Keratinocyte (primary cell): ENCODE results near the gene B3GNT3. TPM values are rescaled to one million over a fixed set of nuclear protein-coding genes. Genes with fewer than 3 reads are reported as not detected.

Experiments used
- DNase-seq: peaks from one replicate; pipeline ENCODE4 v3.0.0-alpha.2; 2011; ENCODE audit warnings: low read depth, missing footprints, low spot score
- FAIRE-seq: peaks from 2 replicates; lab custom pipeline; 2011; peaks lifted over from hg19 to GRCh38; lab: Jason Lieb, UNC
- H2AFZ ChIP-seq: 2 replicates; pipeline ENCODE4 v1.6.0; 2012; ENCODE audit warnings: low read length, control low read depth, inconsistent platforms; ENCODE audit not compliant: control insufficient read depth
- H3K27ac ChIP-seq: 2 replicates; pipeline ENCODE4 v1.5.1; 2011; ENCODE audit warnings: low read length; ENCODE audit not compliant: control insufficient read depth, insufficient read depth
- H3K27me3 ChIP-seq: 3 replicates; pipeline ENCODE4 v1.6.0; 2011; ENCODE audit warnings: low read length; ENCODE audit not compliant: control insufficient read depth, insufficient read depth; ENCODE audit errors: extremely low read depth
- H3K36me3 ChIP-seq, 2 experiments: 2 replicates in 1 of 2; 3 replicates in 1 of 2; pipeline ENCODE4 v1.5.1; 2011; ENCODE audit warnings: low read length in 2 of 2, mild to moderate bottlenecking in 1 of 2; ENCODE audit not compliant: control insufficient read depth in 2 of 2, insufficient read depth in 2 of 2; ENCODE audit errors: extremely low read depth in 1 of 2
- H3K4me1 ChIP-seq: 3 replicates; pipeline ENCODE4 v1.5.1; 2011; ENCODE audit warnings: low read length; ENCODE audit not compliant: control insufficient read depth, insufficient read depth; ENCODE audit errors: extremely low read depth
- H3K4me2 ChIP-seq: 3 replicates; pipeline ENCODE4 v1.6.0; 2011; ENCODE audit warnings: low read depth, low read length; ENCODE audit not compliant: control insufficient read depth, insufficient read depth; ENCODE audit errors: extremely low read depth
- H3K4me3 ChIP-seq, 3 experiments: fragments of 200-600 bp in 1 of 3; sonication (generic) in 1 of 3; 2 replicates in 2 of 3; 3 replicates in 1 of 3; pipeline ENCODE4 v1.5.1; 2011 to 2016; ENCODE audit warnings: low read length in 3 of 3, mild to moderate bottlenecking in 3 of 3, control low read depth in 2 of 3, inconsistent platforms in 1 of 3, low read depth in 1 of 3, mixed read lengths in 1 of 3, mixed run types in 1 of 3, moderate library complexity in 1 of 3; ENCODE audit not compliant: control insufficient read depth in 2 of 3, insufficient read depth in 2 of 3; ENCODE audit errors: extremely low read depth in 1 of 3
- H3K79me2 ChIP-seq: 2 replicates; pipeline ENCODE4 v1.6.0; 2012; ENCODE audit warnings: low read length; ENCODE audit not compliant: control insufficient read depth, insufficient read depth
- H3K9ac ChIP-seq: 3 replicates; pipeline ENCODE4 v1.6.0; 2011; ENCODE audit warnings: low read length; ENCODE audit not compliant: control insufficient read depth, insufficient read depth; ENCODE audit errors: extremely low read depth
- H3K9me1 ChIP-seq: 3 replicates; pipeline ENCODE4 v1.6.0; 2011; ENCODE audit warnings: low read length; ENCODE audit not compliant: control insufficient read depth, insufficient read depth; ENCODE audit errors: extremely low read depth
- H3K9me3 ChIP-seq: 2 replicates; pipeline ENCODE4 v1.5.1; 2012; ENCODE audit warnings: low read depth, low read length; ENCODE audit not compliant: control insufficient read depth
- H4K20me1 ChIP-seq: 3 replicates; pipeline ENCODE4 v1.6.0; 2011; ENCODE audit warnings: low read length; ENCODE audit not compliant: control insufficient read depth, insufficient read depth; ENCODE audit errors: extremely low read depth
- CTCF ChIP-seq, 3 experiments: IDR thresholded peaks in 1 of 3; conservative IDR thresholded peaks in 1 of 3; optimal IDR thresholded peaks in 1 of 3; 2 replicates in 2 of 3; 3 replicates in 1 of 3; pipeline versions ENCODE3 to v1.5.1; 2011; ENCODE audit warnings: low read length in 3 of 3, mild to moderate bottlenecking in 3 of 3, moderate library complexity in 2 of 3, control low read depth in 1 of 3, inconsistent platforms in 1 of 3; ENCODE audit not compliant: insufficient read depth in 2 of 3; ENCODE audit errors: extremely low read depth in 1 of 3
- EZH2 ChIP-seq: IDR thresholded peaks from one replicate; pipeline ENCODE4 v1.6.1; 2012; ENCODE audit warnings: inconsistent platforms, mild to moderate bottlenecking, low read length, moderate library complexity
- dilution Hi-C: fragments of 300-500 bp; cut with MboI; formaldehyde crosslinking; loops from one replicate; pipeline ENCODE4 v1.7.0; 2020; ENCODE audit warnings: low sequenced_read_pairs; ENCODE audit not compliant: extremely low pct_ligation_motif_present
- polyA plus RNA-seq, 5 experiments: library from polyadenylated mRNA; depleted of rRNA in 3 of 5; stranded (reverse) in 3 of 5; stranded (forward) in 1 of 5; unstranded in 1 of 5; fragments of >200 nt; gene quantifications; 1 replicate in 1 of 5; 2 replicates in 3 of 5; 3 replicates in 1 of 5; pipeline versions ENCODE4 v1.2.1 to v1.2.3, GENCODE V29; 2011 to 2012; ENCODE audit warnings: missing spikeins in 2 of 5, low read depth in 1 of 5, low replicate concordance in 1 of 5

B3GNT3 gene
- polyA plus RNA-seq, 1 donor (not counting 4 experiments of a cell fraction or from before 2014, with no cell fraction given): 4.4 TPM

GRCh38 chr19:17754634-17755442 lies 40.1 kb upstream of the B3GNT3 start:
- no peaks in the 10 kb centered on the region for H3K9me1 ChIP-seq
- no peak overlapping the region for H2AFZ ChIP-seq
- TF ChIP-seq CTCF (optimal IDR thresholded peaks at IDR 0.05 in 1 of 3, IDR thresholded peaks at IDR 0.05 in 1 of 3, conservative IDR thresholded peaks at IDR 0.05 in 1 of 3; ENCODE audit: extremely low read depth in 1 of 3, insufficient read depth in 2 of 3, low read length in 3 of 3) (no peak), EZH2 (no peak)
- no peak overlapping the region for H3K27ac ChIP-seq
- no peaks in the 10 kb centered on the region for H3K79me2 ChIP-seq
- H4K20me1 ChIP-seq: no peaks in the 10 kb centered on the region
- H3K4me2 ChIP-seq: no peak overlapping the region
- H3K27me3 ChIP-seq: peaks cover 12% of the 10 kb centered on the region
- no peak for DNase-seq
- no peak overlapping the region for H3K4me3 ChIP-seq
- H3K9me3 ChIP-seq: no peaks in the 10 kb centered on the region
- FAIRE-seq: no peak
- dilution Hi-C loops: no loop called here
- H3K4me1 ChIP-seq: peaks cover 12% of the 10 kb centered on the region
- H3K36me3 ChIP-seq: no peaks in the 10 kb centered on the region
- no peak overlapping the region for H3K9ac ChIP-seq

- H3K9me1 ChIP-seq: no peaks in the 10 kb centered on the region
- FAIRE-seq: no peak
- no peaks in the 10 kb centered on the region for H3K9me3 ChIP-seq
- H3K4me3 ChIP-seq: no peak overlapping the region
- no peak overlapping the region for H3K9ac ChIP-seq
- H2AFZ ChIP-seq: no peak overlapping the region
- H3K4me1 ChIP-seq: peaks cover 12% of the 10 kb centered on the region
- DNase-seq: no peak
- no peaks in the 10 kb centered on the region for H3K36me3 ChIP-seq
- no peaks in the 10 kb centered on the region for H4K20me1 ChIP-seq
- H3K27ac ChIP-seq: no peak overlapping the region
- dilution Hi-C loops: no loop called here
- no peak overlapping the region for H3K4me2 ChIP-seq
- H3K27me3 ChIP-seq: peaks cover 9% of the 10 kb centered on the region
- no peaks in the 10 kb centered on the region for H3K79me2 ChIP-seq
- TF ChIP-seq CTCF (optimal IDR thresholded peaks at IDR 0.05 in 1 of 3, IDR thresholded peaks at IDR 0.05 in 1 of 3, conservative IDR thresholded peaks at IDR 0.05 in 1 of 3; ENCODE audit: extremely low read depth in 1 of 3, insufficient read depth in 2 of 3, low read length in 3 of 3): no peak
- TF ChIP-seq EZH2: no peak
Observed at GRCh38 chr19:17755443-17755890, 39.5 kb upstream of the B3GNT3 start.
